ENCODE measurements around the gene PRRT2.

Gene PRRT2

DNA sequence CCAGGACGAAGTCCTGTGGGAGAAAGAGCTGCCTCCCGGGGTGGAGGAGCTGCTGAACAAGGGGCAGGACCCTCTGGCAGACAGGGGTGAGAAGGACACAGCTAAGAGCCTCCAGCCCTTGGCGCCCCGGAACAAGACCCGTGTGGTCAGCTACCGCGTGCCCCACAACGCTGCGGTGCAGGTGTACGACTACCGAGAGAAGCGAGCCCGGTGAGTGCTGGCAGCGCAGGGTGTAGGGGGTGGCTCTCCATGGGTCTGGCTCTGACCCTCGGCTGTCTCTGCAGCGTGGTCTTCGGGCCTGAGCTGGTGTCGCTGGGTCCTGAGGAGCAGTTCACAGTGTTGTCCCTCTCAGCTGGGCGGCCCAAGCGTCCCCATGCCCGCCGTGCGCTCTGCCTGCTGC, 29.6 kb downstream of the PRRT2 start:
- H3K36me3 Mint-ChIP-seq (ENCODE audit: low read depth): peaks cover 100% of the 10 kb centered on the region

DNA sequence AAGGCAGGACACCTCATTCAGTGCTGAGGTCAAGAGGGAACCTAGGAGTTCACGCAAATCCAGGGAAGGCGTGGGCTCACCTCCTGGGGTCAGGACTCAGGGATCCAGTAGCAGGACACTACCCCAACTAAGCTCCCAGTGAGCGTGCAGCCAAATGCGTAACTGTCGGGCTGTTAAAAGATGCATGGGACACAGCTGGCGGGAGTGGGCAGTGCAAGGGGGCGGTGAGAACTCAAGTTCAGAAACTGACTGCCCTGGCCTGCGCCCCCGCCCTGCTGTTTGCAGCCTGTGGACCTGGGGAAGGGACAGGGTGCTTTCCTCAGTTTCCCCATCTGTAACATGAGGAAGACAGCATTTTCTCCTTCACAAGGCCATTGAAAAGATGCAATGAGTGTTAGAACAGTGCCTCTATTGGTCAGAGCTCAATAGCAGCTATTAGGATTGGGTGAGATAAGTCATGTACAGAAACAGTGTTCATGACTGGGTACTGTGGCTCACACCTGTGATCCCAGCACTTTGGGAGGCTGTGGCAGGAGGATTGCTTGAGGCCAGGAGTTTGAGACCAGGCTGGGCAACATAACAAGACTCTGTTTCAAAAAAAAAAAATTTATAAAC, 30.8 kb downstream of the PRRT2 start:
- Mint-ChIP-seq H3K27me3 (no peaks in the 10 kb centered on the region), H3K36me3 (ENCODE audit: low read depth) (peaks cover 100% of the 10 kb centered on the region), H3K4me1 (ENCODE audit: low read depth) (peaks cover 10% of the 10 kb centered on the region), H3K27ac (peak overlapping the region; percentile 52), H3K4me3 (no peak overlapping the region), H3K9me3 (no peaks in the 10 kb centered on the region)
- intact Hi-C loops (cut with micrococcal nuclease): no loop called here

More for the DNA sequence above, 29.6 kb downstream of the PRRT2 start:
- H3K27ac Mint-ChIP-seq: no peak overlapping the region
- H3K4me3 Mint-ChIP-seq: no peak overlapping the region
- H3K27me3 Mint-ChIP-seq: no peaks in the 10 kb centered on the region
- H3K9me3 Mint-ChIP-seq: no peaks in the 10 kb centered on the region
- peaks cover 10% of the 10 kb centered on the region for H3K4me1 Mint-ChIP-seq (ENCODE audit: low read depth)
- intact Hi-C loops (cut with micrococcal nuclease): no loop called here

DNA sequence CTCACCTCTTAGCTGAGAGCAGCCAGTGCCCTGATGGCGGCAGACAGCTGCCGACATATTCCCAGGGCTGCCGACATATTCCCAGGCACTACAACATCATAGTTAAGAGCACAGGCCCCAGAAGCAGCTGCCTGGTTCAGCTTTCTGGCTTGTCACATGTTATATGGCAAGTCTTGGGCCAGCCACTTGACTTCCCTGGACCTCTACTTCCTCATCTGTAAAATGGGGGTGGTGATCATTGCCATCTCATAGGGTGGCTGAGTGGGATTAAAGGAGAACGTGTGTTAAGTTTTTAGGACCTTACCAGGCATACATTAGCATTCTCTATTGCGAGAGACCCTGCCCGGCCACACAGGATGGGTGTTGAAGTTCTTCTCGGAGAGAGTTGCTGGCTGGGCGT, 31.9 kb downstream of the PRRT2 start:
- Mint-ChIP-seq H3K4me1 (ENCODE audit: low read depth) (peaks cover 10% of the 10 kb centered on the region), H3K27me3 (no peaks in the 10 kb centered on the region), H3K36me3 (ENCODE audit: low read depth) (peaks cover 100% of the 10 kb centered on the region), H3K27ac (no peak overlapping the region), H3K9me3 (no peaks in the 10 kb centered on the region), H3K4me3 (no peak overlapping the region)
- intact Hi-C loops (cut with micrococcal nuclease): no loop called here

DNA sequence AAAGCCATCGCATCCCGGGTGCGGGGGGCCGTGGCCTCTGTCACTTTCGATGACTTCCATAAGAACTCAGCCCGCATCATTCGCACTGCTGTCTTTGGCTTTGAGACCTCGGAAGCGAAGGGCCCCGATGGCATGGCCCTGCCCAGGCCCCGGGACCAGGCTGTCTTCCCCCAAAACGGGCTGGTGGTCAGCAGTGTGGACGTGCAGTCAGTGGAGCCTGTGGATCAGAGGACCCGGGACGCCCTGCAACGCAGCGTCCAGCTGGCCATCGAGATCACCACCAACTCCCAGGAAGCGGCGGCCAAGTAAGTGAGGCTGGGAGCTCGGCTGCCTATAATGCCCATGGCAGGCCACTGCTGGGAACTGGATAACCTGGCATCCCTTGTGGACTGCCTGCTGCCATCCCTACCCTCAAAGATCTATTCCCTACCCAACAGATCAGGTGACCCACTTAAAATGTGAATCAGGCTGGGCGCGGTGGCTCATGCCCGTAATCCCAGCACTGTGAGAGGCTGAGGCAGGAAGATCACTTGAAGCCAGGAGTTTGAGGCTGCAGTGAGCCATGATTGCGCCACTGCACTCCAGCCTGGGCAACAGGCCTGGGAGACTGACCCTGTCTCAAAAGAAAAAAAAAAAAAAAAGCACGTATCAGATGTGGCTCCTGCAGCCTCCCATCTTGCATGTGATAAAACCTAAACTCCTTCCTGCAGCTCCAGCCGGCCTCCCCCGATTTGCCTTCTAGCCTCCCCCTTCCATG, 32.8 kb downstream of the PRRT2 start:
- peaks cover 100% of the 10 kb centered on the region for H3K36me3 Mint-ChIP-seq (ENCODE audit: low read depth)
- intact Hi-C loops (cut with micrococcal nuclease): no loop called here
- no peaks in the 10 kb centered on the region for H3K9me3 Mint-ChIP-seq
- H3K4me1 Mint-ChIP-seq (ENCODE audit: low read depth): peaks cover 10% of the 10 kb centered on the region
- H3K4me3 Mint-ChIP-seq: no peak overlapping the region
- no peaks in the 10 kb centered on the region for H3K27me3 Mint-ChIP-seq
- no peak overlapping the region for H3K27ac Mint-ChIP-seq

DNA sequence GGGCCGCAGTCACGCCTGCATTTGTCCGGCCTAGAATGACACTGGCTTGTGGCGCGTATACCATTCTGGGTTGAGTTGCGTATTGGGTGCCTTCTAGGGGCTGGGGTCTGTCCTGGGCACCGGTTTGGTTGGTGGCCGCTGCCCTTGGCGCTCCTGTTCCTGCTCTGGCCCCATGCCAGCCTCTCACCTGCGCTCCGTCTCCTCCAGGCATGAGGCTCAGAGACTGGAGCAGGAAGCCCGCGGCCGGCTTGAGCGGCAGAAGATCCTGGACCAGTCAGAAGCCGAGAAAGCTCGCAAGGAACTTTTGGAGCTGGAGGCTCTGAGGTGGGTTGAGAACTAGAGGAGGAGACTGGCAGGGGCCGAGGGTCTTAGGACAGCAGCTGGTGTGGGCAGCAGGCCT, 33.7 kb downstream of the PRRT2 start:
- H3K4me1 Mint-ChIP-seq (ENCODE audit: low read depth): peaks cover 18% of the 10 kb centered on the region
- H3K9me3 Mint-ChIP-seq: no peaks in the 10 kb centered on the region
- H3K27me3 Mint-ChIP-seq: no peaks in the 10 kb centered on the region
- H3K36me3 Mint-ChIP-seq (ENCODE audit: low read depth): peaks cover 100% of the 10 kb centered on the region
- H3K4me3 Mint-ChIP-seq: no peak overlapping the region
- intact Hi-C loops (cut with micrococcal nuclease): no loop called here
- no peak overlapping the region for H3K27ac Mint-ChIP-seq

DNA sequence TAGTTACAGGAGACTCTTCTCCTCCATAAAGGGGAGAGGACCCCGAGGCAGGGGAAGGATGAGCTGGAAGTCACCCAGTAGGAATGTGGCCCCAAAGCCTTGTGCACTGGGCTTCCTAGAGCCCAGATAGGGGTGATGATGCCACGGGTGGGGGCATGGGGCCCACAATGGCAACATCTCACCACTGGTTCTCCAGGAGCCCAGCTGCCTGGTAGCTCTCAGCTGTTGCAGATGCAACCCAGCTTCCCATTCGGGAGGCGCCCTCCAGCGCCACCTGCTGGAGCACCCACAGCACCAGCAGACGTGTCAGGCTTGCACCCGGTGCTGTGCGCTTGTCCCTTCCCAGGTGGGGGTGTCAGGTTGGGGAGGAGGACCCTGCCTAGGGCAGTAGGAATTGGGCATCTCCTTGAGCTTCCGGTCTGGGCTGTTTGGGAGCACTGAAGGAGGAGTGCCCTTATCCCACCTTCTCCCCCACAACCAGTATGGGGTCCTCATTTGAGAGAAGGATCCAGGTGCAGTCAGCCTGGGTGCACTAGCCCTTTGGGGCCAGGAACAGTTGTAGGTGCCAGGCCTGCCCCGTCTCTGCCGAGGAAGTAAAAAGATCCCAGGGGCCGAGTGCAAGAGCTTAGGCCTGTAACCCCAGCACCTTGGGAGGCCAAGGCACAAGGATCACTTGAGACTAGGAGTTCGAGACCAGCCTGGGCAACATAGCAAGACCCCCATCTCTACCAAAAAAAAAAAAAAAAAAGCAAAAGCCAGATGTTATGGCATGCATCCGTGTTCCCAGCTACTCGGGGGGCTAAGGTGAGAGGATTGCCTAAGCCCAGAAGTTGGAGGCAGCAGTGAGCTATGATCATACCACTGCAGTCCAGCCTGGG, 36.7 kb downstream of the PRRT2 start:
- H3K4me1 Mint-ChIP-seq (ENCODE audit: low read depth): peaks cover 14% of the 10 kb centered on the region
- intact Hi-C loops (cut with micrococcal nuclease): loop anchor here (2.0 kb wide), 1 partner anchor 156 kb away; no protein-coding TSS in a partner anchor
- H3K27me3 Mint-ChIP-seq: no peaks in the 10 kb centered on the region
- peaks cover 73% of the 10 kb centered on the region for H3K36me3 Mint-ChIP-seq (ENCODE audit: low read depth)
- H3K4me3 Mint-ChIP-seq: no peak overlapping the region
- no peaks in the 10 kb centered on the region for H3K9me3 Mint-ChIP-seq
- no peak overlapping the region for H3K27ac Mint-ChIP-seq

DNA sequence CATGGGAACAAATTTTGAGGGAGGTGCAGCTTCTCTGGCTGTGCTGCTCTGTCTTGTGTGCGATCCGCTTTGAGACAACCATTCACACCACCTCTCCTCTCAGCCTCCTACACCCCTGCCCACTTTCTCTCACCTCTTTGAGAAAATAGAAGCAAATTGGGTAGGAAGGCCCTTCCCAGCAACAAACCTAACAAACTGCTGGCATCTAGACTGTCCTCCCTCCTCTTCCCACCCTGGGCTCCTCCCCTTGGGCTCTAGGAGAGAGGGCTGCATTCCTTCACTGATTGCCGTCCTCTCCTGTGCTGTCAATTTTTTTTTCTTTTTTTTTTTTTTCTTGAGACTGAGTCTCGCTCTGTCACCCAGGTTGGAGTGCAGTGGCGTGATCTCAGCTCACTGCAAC, 37.5 kb downstream of the PRRT2 start:
- Mint-ChIP-seq H3K4me1 (ENCODE audit: low read depth) (peaks cover 14% of the 10 kb centered on the region), H3K27me3 (no peaks in the 10 kb centered on the region), H3K27ac (no peak overlapping the region), H3K36me3 (ENCODE audit: low read depth) (peaks cover 65% of the 10 kb centered on the region), H3K9me3 (no peaks in the 10 kb centered on the region), H3K4me3 (no peak overlapping the region)
- intact Hi-C loops (cut with micrococcal nuclease): loop anchor here (2.0 kb wide), 1 partner anchor 157 kb away; no protein-coding TSS in a partner anchor

DNA sequence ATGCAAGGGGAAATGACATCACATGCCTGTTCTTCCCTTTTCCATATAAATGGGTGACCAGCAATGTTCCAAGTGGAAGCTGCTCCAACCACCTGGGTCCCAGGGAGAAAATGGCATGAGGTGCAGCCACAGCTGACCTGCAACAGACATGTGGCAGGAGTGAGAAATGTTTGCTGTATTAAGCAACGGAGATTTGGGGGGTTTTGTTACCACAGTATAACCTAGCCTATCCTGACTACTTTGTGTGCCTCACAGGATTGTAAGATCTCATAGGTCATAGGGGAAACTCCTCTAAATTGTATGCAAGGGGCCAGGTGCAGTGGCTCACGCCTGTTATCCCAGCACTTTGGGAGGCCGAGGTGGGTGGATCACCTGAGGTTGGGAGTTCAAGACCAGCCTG, 39.0 kb downstream of the PRRT2 start:
- intact Hi-C loops (cut with micrococcal nuclease): no loop called here
- peaks cover 50% of the 10 kb centered on the region for H3K36me3 Mint-ChIP-seq (ENCODE audit: low read depth)
- no peak overlapping the region for H3K27ac Mint-ChIP-seq
- H3K27me3 Mint-ChIP-seq: no peaks in the 10 kb centered on the region
- no peaks in the 10 kb centered on the region for H3K9me3 Mint-ChIP-seq
- peaks cover 14% of the 10 kb centered on the region for H3K4me1 Mint-ChIP-seq (ENCODE audit: low read depth)
- no peak overlapping the region for H3K4me3 Mint-ChIP-seq

DNA sequence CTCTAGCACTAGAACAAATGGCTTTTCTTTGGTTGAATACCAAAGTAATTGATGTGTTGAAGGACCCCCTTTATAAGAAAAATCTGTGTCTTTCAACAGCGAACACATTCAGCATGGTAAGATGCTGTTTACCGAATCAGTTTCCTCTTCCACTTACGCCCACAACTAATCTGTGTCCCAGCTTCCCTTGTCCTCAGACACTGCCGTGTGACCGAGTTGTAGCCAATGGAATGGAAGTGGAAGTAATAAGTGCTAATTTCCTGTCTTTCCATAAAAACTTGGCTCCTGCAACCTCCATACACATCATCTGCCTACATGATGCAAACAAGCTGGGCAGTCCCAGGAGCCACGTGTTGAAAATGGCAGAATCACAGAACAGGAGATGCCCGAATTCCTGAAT, 40.7 kb downstream of the PRRT2 start:
- Mint-ChIP-seq H3K9me3 (no peaks in the 10 kb centered on the region), H3K27me3 (no peaks in the 10 kb centered on the region), H3K4me1 (ENCODE audit: low read depth) (peaks cover 14% of the 10 kb centered on the region), H3K27ac (no peak overlapping the region), H3K4me3 (no peak overlapping the region), H3K36me3 (ENCODE audit: low read depth) (peaks cover 35% of the 10 kb centered on the region)
- intact Hi-C loops (cut with micrococcal nuclease): no loop called here

DNA sequence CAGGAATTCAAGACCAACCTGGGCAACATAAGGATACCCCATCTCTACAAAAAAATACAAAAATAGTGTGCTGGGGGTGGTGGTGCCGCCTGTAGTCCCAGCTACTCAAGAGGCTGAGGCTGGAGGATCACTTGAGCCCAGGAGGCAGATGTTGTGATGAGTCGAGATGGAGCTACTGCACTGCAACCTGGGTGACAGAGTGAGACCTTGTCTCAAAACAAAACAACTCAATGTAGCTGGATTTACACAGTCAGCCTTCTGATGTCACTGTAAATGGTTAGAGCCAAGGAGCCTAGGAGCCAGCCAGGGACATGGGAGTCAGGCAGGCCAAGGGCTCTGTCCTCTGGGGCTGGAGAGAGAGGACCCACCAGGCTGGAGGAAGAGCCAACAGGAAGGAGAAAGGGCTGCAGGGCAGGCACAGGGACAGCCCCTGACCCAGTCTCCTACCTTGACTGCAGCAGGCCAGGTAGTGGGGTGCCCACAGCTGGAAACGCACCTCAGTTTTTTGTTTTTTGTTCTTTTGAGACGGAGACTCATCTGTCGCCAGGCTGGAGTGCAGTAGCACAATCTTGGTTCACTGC, 42.6 kb downstream of the PRRT2 start:
- H3K36me3 Mint-ChIP-seq (ENCODE audit: low read depth): peaks cover 35% of the 10 kb centered on the region
- intact Hi-C loops (cut with micrococcal nuclease): no loop called here
- no peaks in the 10 kb centered on the region for H3K27me3 Mint-ChIP-seq
- peaks cover 14% of the 10 kb centered on the region for H3K4me1 Mint-ChIP-seq (ENCODE audit: low read depth)
- H3K4me3 Mint-ChIP-seq: no peak overlapping the region
- peak overlapping the region; percentile 36 for H3K27ac Mint-ChIP-seq
- H3K9me3 Mint-ChIP-seq: no peaks in the 10 kb centered on the region

DNA sequence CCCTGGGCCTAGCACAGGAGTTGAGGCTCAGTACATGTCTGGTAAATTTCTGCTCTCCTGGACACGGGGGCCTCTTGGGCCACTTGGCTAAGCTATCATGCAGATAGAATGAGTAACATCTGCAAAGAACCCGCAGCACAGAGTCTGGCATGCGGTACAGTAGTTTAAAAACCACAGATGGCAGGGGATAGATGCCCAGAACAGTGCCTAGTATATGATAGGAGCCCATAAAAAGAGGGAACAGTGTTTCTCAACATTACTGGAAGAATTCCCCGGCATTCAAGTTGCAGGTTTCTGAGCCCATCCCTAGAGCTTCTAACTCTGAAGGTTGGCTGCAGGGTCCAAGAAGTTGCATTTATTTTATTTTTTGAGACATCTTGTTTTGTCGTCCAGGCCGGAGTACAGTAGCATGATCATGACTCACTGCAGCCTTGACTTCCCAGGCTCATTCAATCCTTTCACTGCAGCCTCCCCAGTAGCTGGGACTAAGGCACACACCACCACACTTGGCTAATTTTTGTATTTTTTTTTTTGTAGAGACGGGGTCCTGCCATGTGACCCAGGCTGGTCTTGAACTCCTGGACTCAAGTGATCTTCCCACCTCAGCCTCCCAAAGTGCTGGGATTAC, 45.3 kb downstream of the PRRT2 start:
- peaks cover 43% of the 10 kb centered on the region for H3K36me3 Mint-ChIP-seq (ENCODE audit: low read depth)
- peaks cover 16% of the 10 kb centered on the region for H3K4me1 Mint-ChIP-seq (ENCODE audit: low read depth)
- no peaks in the 10 kb centered on the region for H3K9me3 Mint-ChIP-seq
- no peak overlapping the region for H3K4me3 Mint-ChIP-seq
- no peaks in the 10 kb centered on the region for H3K27me3 Mint-ChIP-seq
- no peak overlapping the region for H3K27ac Mint-ChIP-seq
- intact Hi-C loops (cut with micrococcal nuclease): no loop called here

DNA sequence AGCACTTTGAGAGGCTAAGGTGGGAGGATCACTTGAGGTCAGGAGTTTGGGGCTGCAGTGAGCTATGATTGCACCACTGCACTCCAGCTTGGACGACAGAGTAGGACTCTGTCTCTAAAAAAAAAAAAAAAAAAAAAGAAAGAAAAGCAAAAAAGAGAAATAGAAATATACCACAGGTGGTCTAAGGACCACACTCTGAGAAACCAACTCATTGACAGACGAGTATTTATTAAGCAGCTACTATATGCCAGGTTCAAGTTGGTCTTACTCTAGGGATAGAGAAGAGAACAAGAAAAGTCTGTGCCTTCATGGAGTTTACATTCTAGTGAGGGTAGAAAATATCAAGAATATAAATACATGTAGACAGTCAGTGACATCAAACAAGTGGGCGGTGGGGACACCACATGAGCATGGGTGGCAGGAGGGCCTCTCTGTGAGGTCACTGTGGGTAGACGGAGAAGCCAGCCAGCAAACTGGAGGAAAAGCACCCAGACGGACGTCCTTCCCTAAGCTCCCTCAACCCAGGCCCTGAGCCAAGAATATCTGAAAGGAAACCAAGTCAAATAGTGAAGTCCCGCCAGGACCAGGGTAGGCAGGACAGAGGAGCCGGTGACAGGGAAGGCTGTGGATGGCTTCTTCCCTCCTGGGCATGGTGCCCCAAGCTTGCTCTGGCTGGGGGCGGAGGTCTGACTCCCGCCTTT, 46.3 kb downstream of the PRRT2 start:
- intact Hi-C loops (cut with micrococcal nuclease): no loop called here
- peaks cover 49% of the 10 kb centered on the region for H3K36me3 Mint-ChIP-seq (ENCODE audit: low read depth)
- H3K4me3 Mint-ChIP-seq: no peak overlapping the region
- no peaks in the 10 kb centered on the region for H3K9me3 Mint-ChIP-seq
- no peaks in the 10 kb centered on the region for H3K27me3 Mint-ChIP-seq
- H3K4me1 Mint-ChIP-seq (ENCODE audit: low read depth): peaks cover 22% of the 10 kb centered on the region
- H3K27ac Mint-ChIP-seq: no peak overlapping the region

DNA sequence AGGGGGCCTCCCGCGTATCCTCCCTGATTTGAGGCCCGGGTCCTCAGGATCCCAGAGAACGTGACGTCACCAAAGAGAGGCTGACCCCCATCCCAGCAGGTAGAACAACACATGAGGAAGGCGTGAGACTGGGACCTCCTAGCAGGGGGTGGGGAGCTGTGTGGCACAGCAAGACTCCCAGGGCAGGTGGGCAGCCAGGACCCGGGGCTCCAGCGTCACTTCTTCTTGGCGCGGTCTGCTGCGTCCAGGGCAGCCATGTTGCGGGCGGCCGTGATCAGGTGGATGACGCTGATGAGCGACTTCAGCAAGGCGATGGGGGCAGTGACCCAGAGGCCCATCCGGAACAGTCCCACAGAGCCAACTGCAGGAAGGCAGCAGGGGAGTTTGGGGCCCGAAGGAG, 47.0 kb downstream of the PRRT2 start:
- H3K4me1 Mint-ChIP-seq (ENCODE audit: low read depth): peaks cover 29% of the 10 kb centered on the region
- no peak overlapping the region for H3K4me3 Mint-ChIP-seq
- H3K9me3 Mint-ChIP-seq: no peaks in the 10 kb centered on the region
- peaks cover 49% of the 10 kb centered on the region for H3K36me3 Mint-ChIP-seq (ENCODE audit: low read depth)
- H3K27ac Mint-ChIP-seq: no peak overlapping the region
- intact Hi-C loops (cut with micrococcal nuclease): no loop called here
- no peaks in the 10 kb centered on the region for H3K27me3 Mint-ChIP-seq

Data from dendritic cell treated with granulocyte-macrophage colony-stimulating factor and Interleukin-4, amounts not matched to agents 40 ng/mL and 50 ng/mL, for 4 days (primary cell).